IMR-90 (cell line): ENCODE data around the gene S1PR3. TPM values are rescaled to one million over a fixed set of nuclear protein-coding genes. Genes with fewer than 3 reads are reported as not detected.

Experiments used
- ATAC-seq: fragments of 200-7000 bp; cut with Tn5 transposase; 2 replicates; pipeline ENCODE4 v1.9.1; 2020; ENCODE audit warnings: low read depth, mild to moderate bottlenecking, moderate library complexity
- BruUV-seq: library from RNA; stranded (reverse); fragments of 400-500 nt; replicated peaks from 2 replicates; lab custom pipeline; 2021; lab: Mats Ljungman, UMichigan
- CTCF ChIA-PET: fragments of 300-600 bp; formaldehyde crosslinking; extraction: SDS; loops from one replicate; lab custom pipeline; 2021; ENCODE audit warnings: antibody characterized with exemption; lab: Yijun Ruan, JAX
- POLR2A ChIA-PET: fragments of 300-600 bp; sonication (Branson Sonifier 250); formaldehyde crosslinking; loops from one replicate; lab custom pipeline; 2022; ENCODE audit warnings: antibody characterized with exemption; ENCODE audit not compliant: unreplicated experiment; lab: Charles Lee
- DNase-seq: peaks from one replicate; pipeline ENCODE4 v3.0.0; 2013
- H2AFZ ChIP-seq: replicated peaks from 2 replicates; pipeline ENCODE3; 2013; ENCODE audit warnings: low read length, mild to moderate bottlenecking; ENCODE audit not compliant: poor library complexity
- H2AK5ac ChIP-seq: 2 replicates; pipeline ENCODE4 v1.6.1; 2013; ENCODE audit warnings: low read depth, low read length, inconsistent platforms
- H2AK9ac ChIP-seq: replicated peaks from 2 replicates; pipeline ENCODE3; 2013; ENCODE audit warnings: mild to moderate bottlenecking, low read depth, low read length, moderate library complexity; ENCODE audit not compliant: poor library complexity
- H2BK120ac ChIP-seq: 2 replicates; pipeline ENCODE4 v1.6.1; 2013; ENCODE audit warnings: low read depth, low read length, inconsistent platforms
- H2BK15ac ChIP-seq: 3 replicates; pipeline ENCODE4 v1.6.1; 2013; ENCODE audit warnings: low read depth, low read length, inconsistent platforms
- H2BK20ac ChIP-seq: 2 replicates; pipeline ENCODE4 v1.6.1; 2013; ENCODE audit warnings: low read depth, mild to moderate bottlenecking, inconsistent platforms, low read length, moderate library complexity
- H2BK5ac ChIP-seq: 2 replicates; pipeline ENCODE4 v1.6.1; 2013; ENCODE audit warnings: mild to moderate bottlenecking, low read depth, low read length, inconsistent platforms; ENCODE audit not compliant: poor library complexity, severe bottlenecking
- H3K14ac ChIP-seq: replicated peaks from 2 replicates; pipeline ENCODE4 v1.6.1; 2013; ENCODE audit warnings: low read depth, low read length, inconsistent platforms
- H3K18ac ChIP-seq: 2 replicates; pipeline ENCODE4 v1.6.1; 2013; ENCODE audit warnings: low read depth, low read length, control low read depth
- H3K23ac ChIP-seq: 2 replicates; pipeline ENCODE4 v1.6.1; 2013; ENCODE audit warnings: low read depth, low read length, inconsistent platforms
- H3K27ac ChIP-seq: 2 replicates; pipeline ENCODE4 v1.5.1; 2013; ENCODE audit warnings: mild to moderate bottlenecking, control low read depth, low read length; ENCODE audit not compliant: insufficient read depth
- H3K27me3 ChIP-seq: 2 replicates; pipeline ENCODE4 v1.6.1; 2013; ENCODE audit warnings: low read length; ENCODE audit not compliant: control insufficient read depth, insufficient read depth
- H3K36me3 ChIP-seq: 2 replicates; pipeline ENCODE4 v1.6.1; 2013; ENCODE audit warnings: low read length, mixed read lengths; ENCODE audit not compliant: control insufficient read depth, insufficient read depth
- H3K4ac ChIP-seq: 2 replicates; pipeline ENCODE4 v1.6.1; 2013; ENCODE audit warnings: low read depth, low read length, inconsistent platforms
- H3K4me1 ChIP-seq: 2 replicates; pipeline ENCODE4 v1.6.1; 2013; ENCODE audit warnings: low read length, mixed read lengths; ENCODE audit not compliant: control insufficient read depth, insufficient read depth
- H3K4me2 ChIP-seq: 2 replicates; pipeline ENCODE4 v1.6.1; 2013; ENCODE audit warnings: low read depth, mild to moderate bottlenecking, control low read depth, low read length, moderate library complexity
- H3K4me3 ChIP-seq: 2 replicates; pipeline ENCODE4 v1.5.1; 2013; ENCODE audit warnings: low read depth, mild to moderate bottlenecking, control low read depth, low read length, moderate library complexity; ENCODE audit not compliant: insufficient read depth
- H3K56ac ChIP-seq: 2 replicates; pipeline ENCODE4 v1.6.1; 2013; ENCODE audit warnings: low read length, inconsistent platforms; ENCODE audit not compliant: insufficient read depth; ENCODE audit errors: extremely low read depth
- H3K79me1 ChIP-seq, 2 experiments: 2 replicates each; pipeline ENCODE4 v1.6.1; 2013; ENCODE audit warnings: low read length in 2 of 2, inconsistent platforms in 1 of 2, low read depth in 1 of 2
- H3K9ac ChIP-seq: 2 replicates; pipeline ENCODE4 v1.6.1; 2013; ENCODE audit warnings: low read depth, low read length, control low read depth
- H3K9me1 ChIP-seq: 2 replicates; pipeline ENCODE4 v1.6.1; 2013; ENCODE audit warnings: low read length, inconsistent platforms; ENCODE audit not compliant: insufficient read depth
- H3K9me3 ChIP-seq: 2 replicates; pipeline ENCODE4 v1.6.1; 2013; ENCODE audit warnings: low read length; ENCODE audit not compliant: control insufficient read depth, insufficient read depth
- H4K20me1 ChIP-seq: 2 replicates; pipeline ENCODE4 v1.6.1; 2013; ENCODE audit warnings: low read length, inconsistent platforms; ENCODE audit not compliant: insufficient read depth
- H4K5ac ChIP-seq: 2 replicates; pipeline ENCODE4 v1.6.1; 2013; ENCODE audit warnings: mild to moderate bottlenecking, low read depth, low read length, control low read depth
- H4K8ac ChIP-seq, 2 experiments: 2 replicates each; pipeline ENCODE4 v1.6.1; 2013; ENCODE audit warnings: low read depth in 2 of 2, low read length in 2 of 2, control low read depth in 1 of 2, inconsistent platforms in 1 of 2
- H4K91ac ChIP-seq: 2 replicates; pipeline ENCODE4 v1.6.1; 2013; ENCODE audit warnings: low read depth, low read length, inconsistent platforms; ENCODE audit not compliant: insufficient read depth
- BHLHE40 ChIP-seq: fragments of 150-350 bp; IDR thresholded peaks from 2 replicates; pipeline ENCODE4 v1.6.1; 2016; ENCODE audit warnings: mild to moderate bottlenecking, low read depth, low read length
- CEBPB ChIP-seq: IDR thresholded peaks from 2 replicates; pipeline ENCODE4 v1.6.1; 2012; ENCODE audit warnings: low read depth, low read length, improper control_type of control experiment
- CHD1 ChIP-seq: IDR thresholded peaks from 2 replicates; pipeline ENCODE4 v1.6.1; 2012; ENCODE audit warnings: low read depth, low read length, improper control_type of control experiment
- CTCF ChIP-seq: conservative IDR thresholded peaks from 2 replicates; pipeline ENCODE4 v1.5.1; 2012; ENCODE audit warnings: mild to moderate bottlenecking, low read depth, low read length, improper control_type of control experiment
- FOS ChIP-seq: fragments of 150-350 bp; IDR thresholded peaks from 2 replicates; pipeline ENCODE4 v1.6.1; 2016; ENCODE audit warnings: low read depth, low read length
- MAFK ChIP-seq: IDR thresholded peaks from 2 replicates; pipeline ENCODE4 v1.6.1; 2012; ENCODE audit warnings: low read depth, low read length, improper control_type of control experiment
- MAZ ChIP-seq: IDR thresholded peaks from 2 replicates; pipeline ENCODE4 v1.6.1; 2012; ENCODE audit warnings: low read depth, mild to moderate bottlenecking, low read length, improper control_type of control experiment, moderate library complexity, borderline replicate concordance
- MXI1 ChIP-seq: IDR thresholded peaks from 2 replicates; pipeline ENCODE4 v1.6.1; 2012; ENCODE audit warnings: low read depth, mild to moderate bottlenecking, low read length, moderate library complexity, borderline replicate concordance
- NFE2L2 ChIP-seq: fragments of 150-350 bp; IDR thresholded peaks from 2 replicates; pipeline ENCODE4 v1.6.1; 2016; ENCODE audit warnings: low read depth, mild to moderate bottlenecking, low read length
- POLR2A ChIP-seq: IDR thresholded peaks from 2 replicates; pipeline ENCODE4 v1.6.1; 2012; ENCODE audit warnings: mild to moderate bottlenecking, low read depth, low read length
- RAD21 ChIP-seq: IDR thresholded peaks from 2 replicates; pipeline ENCODE4 v1.6.1; 2012; ENCODE audit warnings: low read length, improper control_type of control experiment
- RCOR1 ChIP-seq: IDR thresholded peaks from 2 replicates; pipeline ENCODE4 v1.6.1; 2012; ENCODE audit warnings: mild to moderate bottlenecking, low read length, improper control_type of control experiment; ENCODE audit not compliant: insufficient replicate concordance
- RFX5 ChIP-seq: IDR thresholded peaks from 2 replicates; pipeline ENCODE4 v1.8.0; 2012; ENCODE audit warnings: low read depth, mild to moderate bottlenecking, low read length, moderate library complexity
- SMC3 ChIP-seq: fragments of 150-350 bp; IDR thresholded peaks from 2 replicates; pipeline ENCODE4 v1.6.1; 2016; ENCODE audit warnings: low read depth, mild to moderate bottlenecking, antibody characterized with exemption, low read length, moderate library complexity
- USF2 ChIP-seq: fragments of 150-350 bp; IDR thresholded peaks from 2 replicates; pipeline ENCODE4 v1.6.1; 2017; ENCODE audit warnings: mild to moderate bottlenecking, antibody characterized with exemption, low read length, low read depth
- WGBS, 2 experiments: methylation state at CpG; one replicate each; pipeline versions ENCODE4 v1.1.5 to v1.1.7; 2013; ENCODE audit warnings: missing lambda C conversion rate in 2 of 2; ENCODE audit not compliant: insufficient read length in 1 of 2; ENCODE audit errors: extremely low coverage in 2 of 2; 5-methylcytosine and 5-hydroxymethylcytosine counted together
- dilution Hi-C: fragments of 300-500 bp; cut with HindIII; formaldehyde crosslinking; loops from one replicate; pipeline ENCODE4 v1.14.3; 2018; ENCODE audit warnings: low sequenced_read_pairs; ENCODE audit not compliant: unreplicated experiment
- in situ Hi-C: fragments of 300-500 bp; cut with MboI; formaldehyde crosslinking; loops from 3 replicates; pipeline ENCODE4 v1.14.3; 2019; ENCODE audit warnings: low sequenced_read_pairs, inconsistent platforms, mixed read lengths
- intact Hi-C: fragments of 100-400 bp; cut with micrococcal nuclease; formaldehyde crosslinking; loops from 2 replicates; pipeline ENCODE4 v1.10.0; 2022
- polyA plus RNA-seq, 3 experiments: library from polyadenylated mRNA; depleted of rRNA; stranded (reverse); fragments of >200 nt; gene quantifications; 2 replicates each; pipeline ENCODE4 v1.2.3, GENCODE V29; 2012; ENCODE audit warnings: low replicate concordance in 1 of 3
- total RNA-seq: library from RNA; depleted of rRNA; stranded (reverse); fragments of >200 nt; gene quantifications from 2 replicates; pipeline ENCODE4 v1.2.3, GENCODE V29; 2012
- TF ChIP-seq, protein P1 (sequence below): fragments of 150-350 bp; IDR thresholded peaks from 2 replicates; pipeline ENCODE4 v1.6.1; 2016; ENCODE audit warnings: low read depth, mild to moderate bottlenecking, low read length, moderate library complexity, borderline replicate concordance

The S1PR3 gene
- total and polyA plus RNA-seq, 2 of the 4 experiments (the other 2 are of a cell fraction) = 28.4 to 28.7 TPM

DNA sequence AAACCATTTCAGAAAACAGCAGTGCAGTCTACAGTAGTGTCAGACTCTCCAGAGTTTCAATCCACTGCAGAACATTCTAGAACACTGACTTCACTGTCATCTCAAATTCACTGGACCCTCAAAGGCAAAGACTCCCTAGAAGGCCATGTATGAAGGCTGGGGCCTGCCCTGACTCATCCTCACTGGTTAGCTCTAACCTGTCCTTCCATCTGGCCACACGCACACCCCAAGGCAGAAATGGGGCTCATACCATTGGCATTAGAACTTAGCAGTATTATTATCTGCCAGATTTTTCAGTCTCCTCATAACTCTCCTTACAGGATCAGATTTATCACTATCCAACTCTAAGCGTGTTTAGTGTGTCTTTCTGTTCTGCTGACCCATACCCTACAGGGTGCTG is 20.4 kb downstream of the S1PR3 start:
- Histone ChIP-seq H3K4me3 (no peak overlapping the region), H3K14ac (no peak overlapping the region), H4K5ac (no peak overlapping the region), H4K8ac (no peak overlapping the region), H4K20me1 (no peaks in the 10 kb centered on the region), H3K56ac (no peak overlapping the region), H3K18ac (no peak overlapping the region), H3K4me1 (no peaks in the 10 kb centered on the region), H3K9ac (no peak overlapping the region), H3K36me3 (peaks cover 15% of the 10 kb centered on the region), H3K79me1 (no peaks in the 10 kb centered on the region), H3K27ac (no peak overlapping the region), H2BK15ac (no peak overlapping the region), H3K27me3 (no peaks in the 10 kb centered on the region), H3K23ac (no peak overlapping the region), H2BK5ac (no peak overlapping the region), H2AFZ (no peak overlapping the region), H3K9me1 (peaks cover 8% of the 10 kb centered on the region; the same call in 1 of the 2 replicates), H2BK120ac (no peak overlapping the region), H4K91ac (no peak overlapping the region), H2BK20ac (no peak overlapping the region), H3K4me2 (no peak overlapping the region), H2AK5ac (no peak overlapping the region), H2AK9ac (no peak overlapping the region), H3K4ac (no peak overlapping the region), H3K9me3 (no peaks in the 10 kb centered on the region)
- intact Hi-C loops = no loop called here
- ATAC-seq (no peak), DNase-seq (no peak)
- TF ChIP-seq CHD1 (no peak), MXI1 (no peak), FOS (no peak), CEBPB (no peak), CTCF (no peak), USF2 (no peak), SMC3 (no peak), POLR2A (no peak), RFX5 (no peak), BHLHE40 (no peak), RAD21 (no peak), RCOR1 (no peak), MAZ (no peak), MAFK (no peak), NFE2L2 (no peak)
- TF ChIP-seq, protein P1, sequence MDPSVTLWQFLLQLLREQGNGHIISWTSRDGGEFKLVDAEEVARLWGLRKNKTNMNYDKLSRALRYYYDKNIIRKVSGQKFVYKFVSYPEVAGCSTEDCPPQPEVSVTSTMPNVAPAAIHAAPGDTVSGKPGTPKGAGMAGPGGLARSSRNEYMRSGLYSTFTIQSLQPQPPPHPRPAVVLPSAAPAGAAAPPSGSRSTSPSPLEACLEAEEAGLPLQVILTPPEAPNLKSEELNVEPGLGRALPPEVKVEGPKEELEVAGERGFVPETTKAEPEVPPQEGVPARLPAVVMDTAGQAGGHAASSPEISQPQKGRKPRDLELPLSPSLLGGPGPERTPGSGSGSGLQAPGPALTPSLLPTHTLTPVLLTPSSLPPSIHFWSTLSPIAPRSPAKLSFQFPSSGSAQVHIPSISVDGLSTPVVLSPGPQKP = no peak
- CTCF ChIA-PET = no interaction called here
- dilution Hi-C loops = no loop called here
- POLR2A ChIA-PET = no interaction called here
- BruUV-seq = no TSS peak
- WGBS, 2 experiments = 100% methylated on average over 1 of the region's 2 CpGs; no CpG with 5 or more reads in 1 of the 2 experiments
- in situ Hi-C loops = loop anchor here (25.0 kb wide), 2 partner anchors 1049 to 1324 kb away; partner anchors contain the start of gene CDK20
